Activated T-cell treated with anti-CD3 and anti-CD28 coated beads, Interleukin-2, amount 50 U/mL, for 72 hours (primary cell): ENCODE results near the gene DSP. TPM values are rescaled to one million over a fixed set of nuclear protein-coding genes. Genes with fewer than 3 reads are reported as not detected.
A peak's percentile ranks its signal among the peaks of the same experiment; 100 is the strongest.

Experiments
- ATAC-seq, 2 donors: fragments of 150-1000 bp; cut with Tn5 transposase; replicated peaks in 1 of 2; 2 replicates each; pipeline ENCODE4 v1.10.0; 2021; ENCODE audit warnings: moderate library complexity in 2 of 2, mild to moderate bottlenecking in 1 of 2
- DNase-seq, 2 donors: peaks; one replicate each; pipeline ENCODE4 v3.0.0; 2021 to 2022; ENCODE audit warnings: mixed read lengths in 1 of 2
- H3K27ac Mint-ChIP-seq: one replicate; pipeline ENCODE4 v1.8.0; 2022; ENCODE audit warnings: mild to moderate bottlenecking, moderate library complexity, mixed read lengths
- H3K27me3 Mint-ChIP-seq: one replicate; pipeline ENCODE4 v1.8.0; 2022; ENCODE audit warnings: low read depth, mixed read lengths
- H3K36me3 Mint-ChIP-seq, 2 donors: one replicate each; pipeline ENCODE4 v1.8.0; 2022; ENCODE audit warnings: mixed read lengths in 2 of 2, mild to moderate bottlenecking in 1 of 2; ENCODE audit not compliant: insufficient read depth in 2 of 2
- H3K4me1 Mint-ChIP-seq: one replicate; pipeline ENCODE4 v1.8.0; 2022; ENCODE audit warnings: low read depth, mixed read lengths
- H3K4me3 Mint-ChIP-seq, 2 donors: one replicate each; pipeline ENCODE4 v1.8.0; 2022; ENCODE audit warnings: mild to moderate bottlenecking in 2 of 2, mixed read lengths in 2 of 2, moderate library complexity in 2 of 2
- H3K9me3 Mint-ChIP-seq, 2 donors: one replicate each; pipeline ENCODE4 v1.8.0; 2022; ENCODE audit warnings: mixed read lengths in 2 of 2
- total RNA-seq, 2 donors: library from RNA; stranded (reverse); gene quantifications; one replicate each; pipeline ENCODE4 v1.2.3, GENCODE V29; 2022

DSP gene
- total RNA-seq, 2 donors from 2014 or later = 0.32 to 0.48 TPM

- no peak overlapping the region for H3K27ac Mint-ChIP-seq
- no peak for ATAC-seq
- H3K9me3 Mint-ChIP-seq = no peaks in the 10 kb centered on the region
- H3K27me3 Mint-ChIP-seq = peaks cover 50% of the 10 kb centered on the region
- no peak for DNase-seq
- no peaks in the 10 kb centered on the region for H3K36me3 Mint-ChIP-seq
- H3K4me3 Mint-ChIP-seq = no peak overlapping the region
- H3K4me1 Mint-ChIP-seq = no peaks in the 10 kb centered on the region
Observed at GRCh38 chr6:7557652-7558051, 16.2 kb downstream of the DSP start.

GRCh38 chr6:7558781-7559180 lies 17.3 kb downstream of the DSP start:
- ATAC-seq = no peak
- Mint-ChIP-seq H3K9me3 (no peaks in the 10 kb centered on the region), H3K36me3 (no peaks in the 10 kb centered on the region)

GRCh38 chr6:7559196-7559595 lies 17.7 kb downstream of the DSP start:
- no peak overlapping the region for H3K27ac Mint-ChIP-seq
- ATAC-seq (no peak), DNase-seq (no peak)
- no peaks in the 10 kb centered on the region for H3K9me3 Mint-ChIP-seq
- peaks cover 49% of the 10 kb centered on the region for H3K27me3 Mint-ChIP-seq
- H3K36me3 Mint-ChIP-seq = no peaks in the 10 kb centered on the region
- no peaks in the 10 kb centered on the region for H3K4me1 Mint-ChIP-seq
- H3K4me3 Mint-ChIP-seq = no peak overlapping the region

More at GRCh38 chr6:7558781-7559180, 17.3 kb downstream of the DSP start:
- no peak overlapping the region for H3K27ac Mint-ChIP-seq
- H3K27me3 Mint-ChIP-seq = peaks cover 49% of the 10 kb centered on the region
- no peaks in the 10 kb centered on the region for H3K4me1 Mint-ChIP-seq
- no peak overlapping the region for H3K4me3 Mint-ChIP-seq
- DNase-seq = no peak

- no peaks in the 10 kb centered on the region for H3K36me3 Mint-ChIP-seq
- no peak overlapping the region for H3K27ac Mint-ChIP-seq
- H3K4me1 Mint-ChIP-seq = no peaks in the 10 kb centered on the region
- ATAC-seq = peak in 1 of 2 donors; percentile 51
- peak in 1 of 2 donors; percentile 5 for DNase-seq
- H3K4me3 Mint-ChIP-seq = no peak overlapping the region
- H3K27me3 Mint-ChIP-seq = peaks cover 49% of the 10 kb centered on the region
- H3K9me3 Mint-ChIP-seq = no peaks in the 10 kb centered on the region
Observed at GRCh38 chr6:7559651-7560385, 18.3 kb downstream of the DSP start.

GRCh38 chr6:7561153-7561964 lies 19.9 kb downstream of the DSP start:
- Mint-ChIP-seq H3K36me3 (no peaks in the 10 kb centered on the region), H3K9me3 (no peaks in the 10 kb centered on the region), H3K27me3 (peaks cover 56% of the 10 kb centered on the region), H3K27ac (no peak overlapping the region), H3K4me1 (no peaks in the 10 kb centered on the region), H3K4me3 (no peak overlapping the region)
- no peak for ATAC-seq
- no peak for DNase-seq

- Mint-ChIP-seq H3K4me1 (no peaks in the 10 kb centered on the region), H3K27me3 (peaks cover 56% of the 10 kb centered on the region), H3K27ac (no peak overlapping the region), H3K36me3 (no peaks in the 10 kb centered on the region), H3K9me3 (no peaks in the 10 kb centered on the region), H3K4me3 (no peak overlapping the region)
- ATAC-seq = no peak
- DNase-seq = no peak
Observed at GRCh38 chr6:7562769-7563168, 21.3 kb downstream of the DSP start.

GRCh38 chr6:7566107-7566506 lies 24.6 kb downstream of the DSP start:
- Mint-ChIP-seq H3K9me3 (no peaks in the 10 kb centered on the region), H3K4me1 (no peaks in the 10 kb centered on the region), H3K4me3 (no peak overlapping the region), H3K27ac (no peak overlapping the region), H3K36me3 (no peaks in the 10 kb centered on the region), H3K27me3 (peaks cover 61% of the 10 kb centered on the region)
- DNase-seq (no peak), ATAC-seq (no peak)

GRCh38 chr6:7566617-7567173 lies 25.2 kb downstream of the DSP start:
- no peak for ATAC-seq
- no peak overlapping the region for H3K27ac Mint-ChIP-seq
- H3K36me3 Mint-ChIP-seq = no peaks in the 10 kb centered on the region
- peaks cover 55% of the 10 kb centered on the region for H3K27me3 Mint-ChIP-seq
- no peaks in the 10 kb centered on the region for H3K9me3 Mint-ChIP-seq
- no peak overlapping the region for H3K4me3 Mint-ChIP-seq
- no peaks in the 10 kb centered on the region for H3K4me1 Mint-ChIP-seq
- DNase-seq = no peak

- Mint-ChIP-seq H3K36me3 (no peaks in the 10 kb centered on the region), H3K4me3 (no peak overlapping the region), H3K4me1 (no peaks in the 10 kb centered on the region), H3K9me3 (no peaks in the 10 kb centered on the region), H3K27ac (no peak overlapping the region), H3K27me3 (peaks cover 51% of the 10 kb centered on the region)
- ATAC-seq = no peak
- no peak for DNase-seq
Observed at GRCh38 chr6:7568021-7568420, 26.6 kb downstream of the DSP start.

- Mint-ChIP-seq H3K4me3 (no peak overlapping the region), H3K27ac (no peak overlapping the region), H3K4me1 (no peaks in the 10 kb centered on the region), H3K27me3 (peaks cover 51% of the 10 kb centered on the region), H3K36me3 (no peaks in the 10 kb centered on the region), H3K9me3 (no peaks in the 10 kb centered on the region)
- no peak for ATAC-seq
- DNase-seq = no peak
Observed at GRCh38 chr6:7569082-7569481, 27.6 kb downstream of the DSP start.

GRCh38 chr6:7572213-7572943 lies 30.9 kb downstream of the DSP start:
- no peak overlapping the region for H3K4me3 Mint-ChIP-seq
- H3K4me1 Mint-ChIP-seq = no peaks in the 10 kb centered on the region
- DNase-seq = no peak
- H3K27me3 Mint-ChIP-seq = peaks cover 44% of the 10 kb centered on the region
- no peak for ATAC-seq
- no peak overlapping the region for H3K27ac Mint-ChIP-seq
- no peaks in the 10 kb centered on the region for H3K36me3 Mint-ChIP-seq
- no peaks in the 10 kb centered on the region for H3K9me3 Mint-ChIP-seq

- H3K27me3 Mint-ChIP-seq = peaks cover 34% of the 10 kb centered on the region
- no peak for DNase-seq
- H3K9me3 Mint-ChIP-seq = no peaks in the 10 kb centered on the region
- no peaks in the 10 kb centered on the region for H3K4me1 Mint-ChIP-seq
- no peaks in the 10 kb centered on the region for H3K36me3 Mint-ChIP-seq
- no peak overlapping the region for H3K4me3 Mint-ChIP-seq
- ATAC-seq = no peak
- H3K27ac Mint-ChIP-seq = no peak overlapping the region
Observed at GRCh38 chr6:7574500-7574899, 33.0 kb downstream of the DSP start.

GRCh38 chr6:7578516-7578915 lies 37.0 kb downstream of the DSP start:
- Mint-ChIP-seq H3K27ac (no peak overlapping the region), H3K36me3 (no peaks in the 10 kb centered on the region), H3K4me1 (no peaks in the 10 kb centered on the region), H3K9me3 (no peaks in the 10 kb centered on the region), H3K27me3 (peaks cover 19% of the 10 kb centered on the region), H3K4me3 (no peak overlapping the region)
- DNase-seq = no peak
- ATAC-seq = no peak
